GM23248 (cell line): ENCODE data around the gene TM4SF4.

Experiments used
- EZH2 ChIP-seq: fragments of 200-600 bp; sonication (generic); IDR thresholded peaks from 2 replicates; pipeline ENCODE4 v1.6.1; 2018; ENCODE audit warnings: antibody characterized with exemption, mild to moderate bottlenecking; ENCODE audit not compliant: insufficient read depth, poor library complexity, severe bottlenecking
- EZH2phosphoT487 ChIP-seq: fragments of 200-600 bp; sonication (generic); IDR thresholded peaks from 2 replicates; pipeline ENCODE4 v1.6.1; 2018; ENCODE audit warnings: antibody characterized with exemption, moderate library complexity, mild to moderate bottlenecking, low read depth; ENCODE audit not compliant: insufficient read depth

DNA sequence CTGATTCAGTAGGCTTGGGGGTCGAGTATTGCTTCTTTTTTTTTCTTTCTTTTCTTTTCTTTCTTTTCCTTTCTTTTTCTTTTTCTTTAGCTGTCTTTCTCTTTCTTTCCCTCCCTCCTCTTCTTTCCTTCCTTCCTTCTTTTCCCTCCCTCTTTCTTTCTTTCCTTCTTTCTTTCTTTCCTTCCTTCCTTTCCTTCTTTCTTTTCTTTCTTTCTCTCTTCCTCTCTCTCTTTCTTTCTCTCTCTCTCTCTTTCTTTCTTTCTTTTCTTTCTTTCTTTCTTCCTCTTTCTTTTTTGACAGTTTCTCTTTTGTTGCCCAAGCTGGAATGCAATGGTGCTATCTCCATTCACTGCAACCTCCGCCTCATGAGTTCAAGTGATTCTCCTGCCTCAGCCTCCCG, 36.0 kb downstream of the TM4SF4 start:
- no peak for TF ChIP-seq EZH2
- no peak for TF ChIP-seq EZH2phosphoT487
